Measurements from ENCODE around the gene CELF1.

DNA sequence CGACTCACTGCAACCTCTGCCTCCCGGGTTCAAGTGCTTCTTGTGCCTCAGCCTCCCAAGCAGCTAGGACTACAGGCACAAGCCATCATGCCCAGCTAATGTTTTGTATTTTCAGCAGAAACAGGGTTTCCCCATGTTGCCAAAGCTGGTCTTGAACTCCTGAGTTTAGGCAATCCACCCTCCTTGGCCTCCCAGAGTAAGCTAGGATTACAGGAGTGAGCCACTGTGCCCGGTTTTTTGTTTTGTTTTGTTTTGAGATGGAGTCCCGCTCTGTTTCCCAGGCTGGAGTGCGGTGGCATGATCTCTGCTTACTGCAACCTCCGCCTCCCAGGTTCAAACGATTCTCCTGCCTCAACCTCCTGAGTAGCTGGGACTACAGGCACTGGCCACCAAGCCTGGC is 41.0 kb downstream of the CELF1 start:
- TF ChIP-seq CTCF (IDR thresholded peaks at IDR 0.05) (no peak), POLR2A (IDR thresholded peaks at IDR 0.05) (no peak)
